ENCODE measurements around the gene SETD2.

Gene SETD2

GRCh38 chr3:47002171-47003055 lies 161.5 kb downstream of the SETD2 start:
- FAIRE-seq (no peak), DNase-seq (ENCODE audit: insufficient read length) (no peak)
- TF ChIP-seq POLR2A (IDR thresholded peaks at IDR 0.05; ENCODE audit: low read depth, low read length), result no peak
- no peak for TF ChIP-seq POLR2AphosphoS5 (IDR thresholded peaks at IDR 0.05; ENCODE audit: low read depth, low read length)
- TF ChIP-seq TAF1 (IDR thresholded peaks at IDR 0.05; ENCODE audit: borderline replicate concordance, low read depth, low read length), result no peak

GRCh38 chr3:47001731-47002170 lies 162.2 kb downstream of the SETD2 start:
- DNase-seq (ENCODE audit: insufficient read length), result no peak
- TF ChIP-seq TAF1 (IDR thresholded peaks at IDR 0.05; ENCODE audit: borderline replicate concordance, low read depth, low read length) (no peak), POLR2A (IDR thresholded peaks at IDR 0.05; ENCODE audit: low read depth, low read length) (no peak), POLR2AphosphoS5 (IDR thresholded peaks at IDR 0.05; ENCODE audit: low read depth, low read length) (no peak)
- no peak for FAIRE-seq

GRCh38 chr3:47000922-47001730 lies 162.8 kb downstream of the SETD2 start:
- DNase-seq (ENCODE audit: insufficient read length) (no peak), FAIRE-seq (no peak)
- no peak for TF ChIP-seq POLR2AphosphoS5 (IDR thresholded peaks at IDR 0.05; ENCODE audit: low read depth, low read length)

GRCh38 chr3:47000198-47000815 lies 163.6 kb downstream of the SETD2 start:
- FAIRE-seq (no peak), DNase-seq (ENCODE audit: insufficient read length) (no peak)
- TF ChIP-seq POLR2A (IDR thresholded peaks at IDR 0.05; ENCODE audit: low read depth, low read length) (no peak), TAF1 (IDR thresholded peaks at IDR 0.05; ENCODE audit: borderline replicate concordance, low read depth, low read length) (no peak), POLR2AphosphoS5 (IDR thresholded peaks at IDR 0.05; ENCODE audit: low read depth, low read length) (no peak)

- FAIRE-seq (no peak), DNase-seq (ENCODE audit: insufficient read length) (no peak)
- TF ChIP-seq POLR2AphosphoS5 (IDR thresholded peaks at IDR 0.05; ENCODE audit: low read depth, low read length) (peak; percentile 35; the same call in 1 of the 2 replicates), POLR2A (IDR thresholded peaks at IDR 0.05; ENCODE audit: low read depth, low read length) (no peak; the same call in 1 of the 2 replicates)
Observed at GRCh38 chr3:46999516-47000197, 164.3 kb downstream of the SETD2 start.

GRCh38 chr3:46998852-46999515 lies 164.9 kb downstream of the SETD2 start:
- DNase-seq (ENCODE audit: insufficient read length) (no peak), FAIRE-seq (no peak)
- no peak for TF ChIP-seq POLR2A (IDR thresholded peaks at IDR 0.05; ENCODE audit: low read depth, low read length)
- no peak for TF ChIP-seq POLR2AphosphoS5 (IDR thresholded peaks at IDR 0.05; ENCODE audit: low read depth, low read length)
- TF ChIP-seq TAF1 (IDR thresholded peaks at IDR 0.05; ENCODE audit: borderline replicate concordance, low read depth, low read length), result no peak

GRCh38 chr3:46998121-46998851 lies 165.6 kb downstream of the SETD2 start:
- TF ChIP-seq POLR2AphosphoS5 (IDR thresholded peaks at IDR 0.05; ENCODE audit: low read depth, low read length), result no peak
- TF ChIP-seq TAF1 (IDR thresholded peaks at IDR 0.05; ENCODE audit: borderline replicate concordance, low read depth, low read length), result no peak
- TF ChIP-seq POLR2A (IDR thresholded peaks at IDR 0.05; ENCODE audit: low read depth, low read length), result no peak
- peak; percentile 91 for FAIRE-seq
- peak; percentile 91 for DNase-seq (ENCODE audit: insufficient read length)

- TF ChIP-seq TAF1 (IDR thresholded peaks at IDR 0.05; ENCODE audit: borderline replicate concordance, low read depth, low read length) (no peak), POLR2A (IDR thresholded peaks at IDR 0.05; ENCODE audit: low read depth, low read length) (no peak), POLR2AphosphoS5 (IDR thresholded peaks at IDR 0.05; ENCODE audit: low read depth, low read length) (no peak)
- DNase-seq (ENCODE audit: insufficient read length) (no peak), FAIRE-seq (no peak)
Observed at GRCh38 chr3:46997453-46998091, 166.3 kb downstream of the SETD2 start.

GRCh38 chr3:46996689-46997452 lies 167.0 kb downstream of the SETD2 start:
- TF ChIP-seq POLR2AphosphoS5 (IDR thresholded peaks at IDR 0.05; ENCODE audit: low read depth, low read length) (no peak), POLR2A (IDR thresholded peaks at IDR 0.05; ENCODE audit: low read depth, low read length) (no peak), TAF1 (IDR thresholded peaks at IDR 0.05; ENCODE audit: borderline replicate concordance, low read depth, low read length) (no peak)
- DNase-seq (ENCODE audit: insufficient read length), result no peak
- no peak for FAIRE-seq

All from GM12892 (cell line).